Chondrocyte (in vitro differentiated cells): ENCODE data around the gene NELFA. TPM values are rescaled to one million over a fixed set of nuclear protein-coding genes. Genes with fewer than 3 reads are reported as not detected.

Experiments used
- DNase-seq: peaks from one replicate; pipeline ENCODE4 v3.0.0; 2021; ENCODE audit warnings: mixed read lengths, low spot score
- H3K27ac Mint-ChIP-seq: one replicate; pipeline ENCODE4 v1.8.0; 2021; ENCODE audit warnings: mild to moderate bottlenecking, moderate library complexity, mixed read lengths; ENCODE audit not compliant: unreplicated experiment
- H3K27me3 Mint-ChIP-seq: 2 replicates; pipeline ENCODE4 v1.8.0; 2021; ENCODE audit warnings: low read depth, mixed read lengths
- H3K36me3 Mint-ChIP-seq: 2 replicates; pipeline ENCODE4 v1.8.0; 2021; ENCODE audit warnings: low read depth, mixed read lengths
- H3K4me1 Mint-ChIP-seq: 2 replicates; pipeline ENCODE4 v1.8.0; 2021; ENCODE audit warnings: low read depth, mild to moderate bottlenecking, mixed read lengths
- H3K4me3 Mint-ChIP-seq: one replicate; pipeline ENCODE4 v1.8.0; 2021; ENCODE audit warnings: mild to moderate bottlenecking, moderate library complexity, mixed read lengths; ENCODE audit not compliant: unreplicated experiment
- H3K9me3 Mint-ChIP-seq: 2 replicates; pipeline ENCODE4 v1.8.0; 2021; ENCODE audit warnings: low read depth, mixed read lengths
- CTCF ChIP-seq: fragments of 200-600 bp; sonication (generic); IDR thresholded peaks from 2 replicates; pipeline ENCODE4 v1.5.0; 2021; ENCODE audit warnings: antibody characterized with exemption, mild to moderate bottlenecking, moderate library complexity
- microRNA-seq: library from miRNA; unstranded; fragments of <30 nt; microRNA quantifications from one replicate; pipeline ENCODE4 v1.2.0, GENCODE V29; 2020; ENCODE audit warnings: borderline number of aligned reads
- total RNA-seq: library from RNA; stranded (reverse); gene quantifications from 3 replicates; pipeline ENCODE4 v1.2.1, GENCODE V29; 2021

NELFA gene
- total RNA-seq, 1 donor from 2014 or later: 23.5 TPM

- no peak for TF ChIP-seq CTCF
- Mint-ChIP-seq H3K9me3 (no peaks in the 10 kb centered on the region), H3K4me1 (peaks cover 8% of the 10 kb centered on the region), H3K36me3 (peaks cover 14% of the 10 kb centered on the region), H3K27ac (no peak overlapping the region), H3K4me3 (no peak overlapping the region), H3K27me3 (no peaks in the 10 kb centered on the region)
- no peak for DNase-seq
Measured at GRCh38 chr4:1932736-1933135, 76.0 kb downstream of the NELFA start.

Small RNA genes within 50 kb of the gene (microRNA-seq; reads per million reads assigned to microRNA genes)
- gene MIR943: not detected

Other genes starting within 250 kb of the NELFA start
- gene FGFR3, start 215.7 kb downstream of the NELFA start, total RNA-seq: 1.3 to 4.3 TPM (median 3.4 TPM) in 3 replicates
- gene LETM1, start 152.8 kb downstream of the NELFA start, total RNA-seq: 39.6 to 45.2 TPM (median 41.3 TPM) in 3 replicates
- gene NSD2, start 137.6 kb downstream of the NELFA start, total RNA-seq: 46.9 to 56.5 TPM (median 53.5 TPM) in 3 replicates
- gene NAT8L, start 50.4 kb upstream of the NELFA start, total RNA-seq: 0.53 to 1.6 TPM (median 1.6 TPM) in 3 replicates
- gene HAUS3, start 233.1 kb upstream of the NELFA start, total RNA-seq: 8.6 to 12.5 TPM (median 10.0 TPM) in 3 replicates
- gene POLN, start 233.1 kb upstream of the NELFA start, total RNA-seq: 3.8 to 9.1 TPM (median 5.5 TPM) in 3 replicates